Heart left ventricle (tissue), 16 donors: ENCODE measurements around the gene SLC9A5. TPM values are rescaled to one million over a fixed set of nuclear protein-coding genes. Genes with fewer than 3 reads are reported as not detected.

Source experiments
- ATAC-seq, 4 donors: fragments of 200-7000 bp; cut with Tn5 transposase; one replicate each; pipeline ENCODE4 v1.9.1; 2020 to 2022; ENCODE audit warnings: moderate library complexity in 4 of 4, mild to moderate bottlenecking in 3 of 4, moderate number of reproducible peaks in 1 of 4
- DNase-seq, 5 donors: peaks; one replicate each; pipeline ENCODE4 v3.0.0-alpha.2; 2020
- H3K27ac ChIP-seq, 12 donors: fragments of 200-600 bp; sonication (generic) in 4 of 12; one replicate each; pipeline versions ENCODE4 v1.5.0 to v1.8.0; 2016 to 2022; ENCODE audit warnings: mild to moderate bottlenecking in 2 of 12
- H3K27me3 ChIP-seq, 9 donors: fragments of 200-600 bp; sonication (generic) in 2 of 9; one replicate each; pipeline versions ENCODE4 v1.5.1 to v1.8.0; 2016 to 2022; ENCODE audit warnings: mild to moderate bottlenecking in 3 of 9
- H3K36me3 ChIP-seq, 9 donors: fragments of 200-600 bp; sonication (generic) in 2 of 9; one replicate each; pipeline versions ENCODE4 v1.5.0 to v1.8.0; 2018 to 2022; ENCODE audit warnings: mild to moderate bottlenecking in 2 of 9
- H3K4me1 ChIP-seq, 12 donors: fragments of 200-600 bp; sonication (generic) in 4 of 12; one replicate each; pipeline versions ENCODE4 v1.5.0 to v1.8.0; 2016 to 2022; ENCODE audit warnings: mild to moderate bottlenecking in 3 of 12
- H3K4me3 ChIP-seq, 12 donors: fragments of 200-600 bp; sonication (generic) in 4 of 12; one replicate each; pipeline versions ENCODE4 v1.5.0 to v1.8.0; 2017 to 2022; ENCODE audit warnings: mild to moderate bottlenecking in 9 of 12, moderate library complexity in 4 of 12
- H3K9me3 ChIP-seq, 12 donors: fragments of 200-600 bp; sonication (generic) in 4 of 12; one replicate each; pipeline versions ENCODE4 v1.5.0 to v1.8.0; 2016 to 2022; ENCODE audit warnings: mild to moderate bottlenecking in 1 of 12
- CTCF ChIP-seq, 12 donors: fragments of 200-600 bp; sonication (generic) in 4 of 12; IDR thresholded peaks; one replicate each; pipeline versions ENCODE4 v1.5.0 to v1.8.0; 2018 to 2022; ENCODE audit warnings: antibody characterized with exemption in 12 of 12, mild to moderate bottlenecking in 5 of 12
- POLR2A ChIP-seq, 2 donors: fragments of 450-650 bp; IDR thresholded peaks; one replicate each; pipeline ENCODE4 v1.6.1; 2017; ENCODE audit warnings: antibody characterized with exemption in 2 of 2, mild to moderate bottlenecking in 2 of 2, moderate library complexity in 2 of 2
- WGBS, 4 donors: extraction: QIAGEN DNeasy Blood & Tissue Kit in 2 of 4; methylation state at CpG; one replicate each; pipeline versions ENCODE4 v1.1.5 to v1.1.7; 2013 to 2018; 5-methylcytosine and 5-hydroxymethylcytosine counted together
- intact Hi-C, 10 donors: fragments of 100-400 bp; cut with DNase I; formaldehyde crosslinking; loops; one replicate each; pipeline versions ENCODE4 v1.11.1 to v1.14.2; 2022
- polyA plus RNA-seq, 2 donors: library from polyadenylated mRNA; stranded (reverse); fragments of 200-250 nt; gene quantifications; one replicate each; pipeline ENCODE4 v1.2.3, GENCODE V29; 2013
- total RNA-seq, 9 donors: library from RNA; depleted of rRNA in 2 of 9; stranded (reverse); fragments of >200 nt in 2 of 9; fragmentation: NEBNext Ultra II Directional in 3 of 9; extraction: Animal tissue kit (Norgen Biotek cat#: 25700) in 3 of 9; gene quantifications; one replicate each; pipeline versions ENCODE4 v1.1.0 to v1.2.4, GENCODE V29; 2016 to 2023
- donor health status: ischemic (EF 13 %, LVEDD 7.1; RV severe dilation, severe dysfunction).
- donor health status: healthy with polysubstance abuse.
- donor health status: DM: no; HTN: yes; CAD: no.
- donor health status: DM: no; HTN: no; CAD: no.
- donor health status: ischemic (EF 25% LVEDD 6.9; RV normal size, moderate dysfunction).
- donor health status: ischemic (EF 25% LVEDD 5.7; RV mildly dilated, moderate dysfunction).
- donor health status: healthy.
- donor health status: DM: yes; HTN: yes; CAD: no.
- donor health status: ischemic (EF 35%, LVEDD 5.7; RV mildly dilated, moderate dysfunction).
- donor health status: nonischemic (EF 11% LVEDD 7.7; RV severe dilation, severe dysfunction).
- donor health status: DM: yes; HTN: yes; CAD: no.
- donor health status: PGD.
- donor health status: ischemic (EF 29% LVEDD 5.4; RV normal size, mild dysfunction).
- donor health status: nonischemic (EF 23%, LVEDD 6.1; RV moderate dilation, normal function).

The SLC9A5 gene
- total and polyA plus RNA-seq, 11 donors: 0.16 to 2.0 (median 1.2) TPM

- DNase-seq: peak in 2 of 5 donors; percentile 15 to 31
- H3K4me3 ChIP-seq: peak overlapping the region; percentile 55 to 97 (median 84)
- peaks cover 2 to 32% (median 17%) of the 10 kb centered on the region in 12 donors for H3K4me1 ChIP-seq
- whole genome bisulfite sequencing, 4 donors: 13 to 20% (median 13%) methylated on average over 12 of the region's 12 CpGs
- intact Hi-C loops: loop anchor here in 5 of 10 donors (2.0 to 5.0 kb wide), 3 partner anchors 19 to 45 kb away; partner anchors contain the start of genes E2F4 (in 4 of the 5), EXOC3L1 (in 4 of the 5), FHOD1 (in 1 of the 5) and MATCAP1 (in 1 of the 5)
- no peak for ATAC-seq
- no peaks in the 10 kb centered on the region for H3K9me3 ChIP-seq
- peaks cover 0 to 51% (median 45%) of the 10 kb centered on the region in 9 donors for H3K36me3 ChIP-seq
- TF ChIP-seq CTCF (IDR thresholded peaks at IDR 0.05) (no peak), POLR2A (IDR thresholded peaks at IDR 0.05) (no peak)
- no peaks in the 10 kb centered on the region for H3K27me3 ChIP-seq
- peak overlapping the region in 11 of 12 donors; percentile 75 to 94 (median 90) for H3K27ac ChIP-seq
Measured at GRCh38 chr16:67227567-67227921, 21.2 kb upstream of the SLC9A5 start.

- no peak overlapping the region for H3K27ac ChIP-seq
- WGBS, 4 donors: 79 to 87% (median 86%) methylated on average over 7 to 9 of the region's 9 CpGs
- no peaks in the 10 kb centered on the region for H3K9me3 ChIP-seq
- no peak for TF ChIP-seq CTCF (IDR thresholded peaks at IDR 0.05)
- peak overlapping the region in 9 of 12 donors; percentile 68 to 97 (median 86) for H3K4me3 ChIP-seq
- intact Hi-C loops: loop anchor here in 4 of 10 donors (5.0 kb wide), 1 partner anchor 36 kb away; the partner anchor contains the start of genes E2F4 (in 4 of the 4) and EXOC3L1 (in 4 of the 4)
- ATAC-seq (no peak), DNase-seq (peak in 3 of 5 donors; percentile 20 to 53 (median 26))
- H3K36me3 ChIP-seq: peaks cover 0 to 55% (median 51%) of the 10 kb centered on the region in 9 donors
- peaks cover 2 to 32% (median 17%) of the 10 kb centered on the region in 12 donors for H3K4me1 ChIP-seq
- no peaks in the 10 kb centered on the region for H3K27me3 ChIP-seq
Measured at GRCh38 chr16:67228034-67228785, 20.6 kb upstream of the SLC9A5 start.

GRCh38 chr16:67228905-67229304, 19.9 kb upstream of the SLC9A5 start:
- Histone ChIP-seq H3K27me3 (no peaks in the 10 kb centered on the region), H3K27ac (no peak overlapping the region), H3K36me3 (peaks cover 0 to 60% (median 58%) of the 10 kb centered on the region in 9 donors), H3K4me3 (no peak overlapping the region), H3K4me1 (peaks cover 2 to 32% (median 17%) of the 10 kb centered on the region in 12 donors), H3K9me3 (no peaks in the 10 kb centered on the region)
- 82 to 89% (median 84%) methylated on average over 4 to 9 of the region's 9 CpGs for WGBS, 4 donors
- intact Hi-C loops: loop anchor here in 4 of 10 donors (5.0 kb wide), 1 partner anchor 37 kb away; the partner anchor contains the start of genes E2F4 (in 4 of the 4) and EXOC3L1 (in 4 of the 4)
- TF ChIP-seq CTCF (IDR thresholded peaks at IDR 0.05) (no peak), POLR2A (IDR thresholded peaks at IDR 0.05) (no peak)
- DNase-seq (peak in 2 of 5 donors; percentile 13 to 25), ATAC-seq (no peak)
